H1 (cell line): ENCODE data around the gene GRIA4. TPM values are rescaled to one million over a fixed set of nuclear protein-coding genes. Genes with fewer than 3 reads are reported as not detected.

Experiments used
- CTCF ChIA-PET: fragments of 300-600 bp; sonication (Branson Sonifier 250); formaldehyde crosslinking; loops from one replicate; lab custom pipeline; 2021; ENCODE audit not compliant: partially characterized antibody; lab: Charles Lee
- POLR2A ChIA-PET: fragments of 300-600 bp; sonication (Branson Sonifier 250); formaldehyde crosslinking; loops from one replicate; lab custom pipeline; 2021; ENCODE audit warnings: inconsistent platforms; ENCODE audit not compliant: partially characterized antibody; lab: Charles Lee
- DNase-seq, 2 experiments: peaks; one replicate each; pipeline versions ENCODE4 v3.0.0 to v3.0.0-alpha.2; 2010 to 2022; ENCODE audit warnings: low spot score in 2 of 2, low read depth in 1 of 2, mixed read lengths in 1 of 2
- FAIRE-seq: peaks from 2 replicates; lab custom pipeline; 2011; peaks lifted over from hg19 to GRCh38; lab: Jason Lieb, UNC
- H2AFZ ChIP-seq: 2 replicates; pipeline ENCODE4 v1.8.1; 2012; ENCODE audit warnings: low read length, inconsistent platforms
- H2AK5ac ChIP-seq: 2 replicates; pipeline ENCODE4 v1.6.1; 2013; ENCODE audit warnings: low read depth, low read length
- H2BK120ac ChIP-seq: replicated peaks from 2 replicates; pipeline ENCODE3; 2013; ENCODE audit warnings: low read depth, low read length, inconsistent platforms
- H2BK12ac ChIP-seq: 2 replicates; pipeline ENCODE4 v1.6.1; 2013; ENCODE audit warnings: low read depth, low read length
- H2BK15ac ChIP-seq: 2 replicates; pipeline ENCODE4 v1.6.1; 2013; ENCODE audit warnings: low read length
- H2BK20ac ChIP-seq: 2 replicates; pipeline ENCODE4 v1.6.1; 2013; ENCODE audit warnings: low read length
- H2BK5ac ChIP-seq: 2 replicates; pipeline ENCODE4 v1.6.1; 2013; ENCODE audit warnings: low read depth, low read length
- H3K14ac ChIP-seq: 2 replicates; pipeline ENCODE4 v1.6.1; 2013; ENCODE audit warnings: inconsistent platforms; ENCODE audit not compliant: insufficient read length
- H3K18ac ChIP-seq: 2 replicates; pipeline ENCODE4 v1.6.1; 2013; ENCODE audit warnings: low read length; ENCODE audit errors: extremely low read depth
- H3K23ac ChIP-seq: 2 replicates; pipeline ENCODE4 v1.6.1; 2013; ENCODE audit warnings: inconsistent platforms; ENCODE audit not compliant: insufficient read length
- H3K23me2 ChIP-seq: 2 replicates; pipeline ENCODE4 v1.6.1; 2013; ENCODE audit warnings: low read depth, low read length
- H3K27ac ChIP-seq: 2 replicates; pipeline ENCODE4 v1.6.1; 2011; ENCODE audit warnings: low read depth, low read length, inconsistent platforms
- H3K27me3 ChIP-seq, 4 experiments: replicated peaks in 1 of 4; 1 replicate in 1 of 4; 2 replicates in 3 of 4; pipeline versions ENCODE4 v1.6.1 to v1.8.1; 2011 to 2013; ENCODE audit warnings: low read length in 3 of 4, mild to moderate bottlenecking in 3 of 4, inconsistent platforms in 2 of 4, mixed read lengths in 2 of 4, moderate library complexity in 1 of 4; ENCODE audit not compliant: control insufficient read depth in 3 of 4, insufficient read depth in 3 of 4; ENCODE audit errors: extremely low read depth in 1 of 4
- H3K36me3 ChIP-seq, 4 experiments: 2 replicates each; pipeline versions ENCODE4 v1.6.1 to v1.8.1; 2011 to 2013; ENCODE audit warnings: mild to moderate bottlenecking in 4 of 4, low read length in 3 of 4, moderate library complexity in 2 of 4, control low read depth in 1 of 4, inconsistent platforms in 1 of 4; ENCODE audit not compliant: insufficient read depth in 4 of 4, control insufficient read depth in 2 of 4
- H3K4ac ChIP-seq: replicated peaks from 2 replicates; pipeline ENCODE3; 2013; ENCODE audit warnings: low read length, low read depth, mixed read lengths, inconsistent platforms; ENCODE audit not compliant: insufficient read length
- H3K4me1 ChIP-seq, 4 experiments: replicated peaks in 1 of 4; 1 replicate in 1 of 4; 2 replicates in 3 of 4; pipeline versions ENCODE4 v1.6.1 to v1.8.1; 2011 to 2013; ENCODE audit warnings: low read length in 3 of 4, inconsistent platforms in 2 of 4, mixed read lengths in 1 of 4; ENCODE audit not compliant: insufficient read depth in 4 of 4, control insufficient read depth in 3 of 4
- H3K4me2 ChIP-seq, 2 experiments: 2 replicates each; pipeline versions ENCODE4 v1.6.1 to v1.8.1; 2011 to 2013; ENCODE audit warnings: low read depth in 2 of 2, low read length in 2 of 2, control low read depth in 1 of 2, inconsistent platforms in 1 of 2, mild to moderate bottlenecking in 1 of 2; ENCODE audit not compliant: insufficient read depth in 1 of 2
- H3K4me3 ChIP-seq, 4 experiments: fragments of 200-600, 300-600 bp in 1 of 4; sonication (generic), shearing (Covaris generic), sonication (Bioruptor Twin) in 1 of 4; 2 replicates each; pipeline versions ENCODE4 v1.5.1 to v1.8.1; 2011 to 2016; ENCODE audit warnings: low read length in 4 of 4, low read depth in 3 of 4, control low read depth in 2 of 4, inconsistent platforms in 2 of 4, mild to moderate bottlenecking in 2 of 4, mixed read lengths in 1 of 4, moderate library complexity in 1 of 4; ENCODE audit not compliant: insufficient read depth in 2 of 4; ENCODE audit errors: extremely low read depth in 1 of 4
- H3K56ac ChIP-seq: replicated peaks from 2 replicates; pipeline ENCODE3; 2013; ENCODE audit warnings: low read depth, mild to moderate bottlenecking, mixed read lengths, low read length, inconsistent platforms; ENCODE audit not compliant: insufficient read length
- H3K79me1 ChIP-seq: 2 replicates; pipeline ENCODE4 v1.6.1; 2013; ENCODE audit warnings: low read depth, low read length, control low read depth
- H3K79me2 ChIP-seq, 2 experiments: 2 replicates each; pipeline versions ENCODE4 v1.6.1 to v1.8.1; 2012 to 2013; ENCODE audit warnings: low read length in 2 of 2, mild to moderate bottlenecking in 2 of 2, inconsistent platforms in 1 of 2; ENCODE audit not compliant: insufficient read depth in 2 of 2, control insufficient read depth in 1 of 2
- H3K9ac ChIP-seq, 4 experiments: replicated peaks in 1 of 4; 1 replicate in 1 of 4; 2 replicates in 3 of 4; pipeline versions ENCODE4 v1.6.1 to v1.8.1; 2011 to 2013; ENCODE audit warnings: low read depth in 3 of 4, low read length in 3 of 4, control low read depth in 2 of 4, mild to moderate bottlenecking in 2 of 4, moderate library complexity in 2 of 4, inconsistent platforms in 1 of 4; ENCODE audit errors: extremely low read depth in 1 of 4
- H3K9me3 ChIP-seq, 2 experiments: 2 replicates each; pipeline versions ENCODE4 v1.6.1 to v1.8.1; 2012 to 2013; ENCODE audit warnings: mild to moderate bottlenecking in 2 of 2, moderate library complexity in 2 of 2, control low read depth in 1 of 2, inconsistent platforms in 1 of 2, low read depth in 1 of 2, low read length in 1 of 2, mixed read lengths in 1 of 2; ENCODE audit not compliant: insufficient read depth in 2 of 2
- H4K20me1 ChIP-seq, 2 experiments: replicated peaks in 1 of 2; 2 replicates each; pipeline versions ENCODE3 to v1.8.1; 2011 to 2013; ENCODE audit warnings: inconsistent platforms in 2 of 2, low read length in 2 of 2, mild to moderate bottlenecking in 1 of 2; ENCODE audit not compliant: insufficient read depth in 2 of 2, control insufficient read depth in 1 of 2
- H4K5ac ChIP-seq: 2 replicates; pipeline ENCODE4 v1.6.1; 2013; ENCODE audit warnings: low read length, low read depth, mixed read lengths, inconsistent platforms; ENCODE audit not compliant: insufficient read length
- H4K8ac ChIP-seq: 2 replicates; pipeline ENCODE4 v1.8.0; 2013; ENCODE audit warnings: mild to moderate bottlenecking, moderate library complexity, low read length, inconsistent platforms; ENCODE audit not compliant: insufficient read depth; ENCODE audit errors: extremely low read depth
- H4K91ac ChIP-seq: replicated peaks from 2 replicates; pipeline ENCODE3; 2013; ENCODE audit warnings: low read length, mixed read lengths, inconsistent platforms; ENCODE audit not compliant: insufficient read length
- RNF2 ChIP-seq: fragments of 200-900, 300-1000 bp; sonication (generic); IDR thresholded peaks from 2 replicates; pipeline ENCODE4 v1.7.1; 2016; ENCODE audit warnings: borderline replicate concordance, low read depth, mild to moderate bottlenecking, antibody characterized with exemption, low read length; ENCODE audit not compliant: poor library complexity, severe bottlenecking; ENCODE audit errors: missing control alignments
- WGBS, 2 experiments: shearing (Covaris generic) in 1 of 2; methylation state at CpG; one replicate each; pipeline versions ENCODE4 v1.1.6 to v1.1.7; 2013 to 2015; ENCODE audit warnings: low lambda C conversion rate in 2 of 2, mixed read lengths in 2 of 2, inconsistent platforms in 1 of 2, low coverage in 1 of 2, missing lambda C conversion rate in 1 of 2; ENCODE audit not compliant: insufficient replicate concordance in 2 of 2, insufficient coverage in 1 of 2, insufficient read length in 1 of 2; ENCODE audit errors: extremely low coverage in 1 of 2, missing lambda C conversion rate in 1 of 2; 5-methylcytosine and 5-hydroxymethylcytosine counted together
- polyA plus RNA-seq, 7 experiments: library from polyadenylated mRNA; depleted of rRNA in 3 of 7; stranded (reverse) in 5 of 7; unstranded in 2 of 7; fragments of >200 nt in 5 of 7; fragments of 200-250 nt in 2 of 7; gene quantifications; 1 replicate in 5 of 7; 2 replicates in 1 of 7; 4 replicates in 1 of 7; pipeline versions ENCODE4 v1.2.1 to v1.2.3, GENCODE V29; 2011 to 2013; ENCODE audit warnings: missing spikeins in 2 of 7, mixed read lengths in 2 of 7
- total RNA-seq: library from RNA; stranded (reverse); fragmentation: NEBNext Ultra II Directional; extraction: Animal tissue kit (Norgen Biotek cat#: 25700); gene quantifications from 2 replicates; pipeline ENCODE4 v1.2.1, GENCODE V29; 2021

Gene GRIA4
- total and polyA plus RNA-seq, 2 of the 8 experiments (the other 6 are each of a cell fraction or from before 2014, with no cell fraction given), result 12.5 to 21.8 TPM

DNA sequence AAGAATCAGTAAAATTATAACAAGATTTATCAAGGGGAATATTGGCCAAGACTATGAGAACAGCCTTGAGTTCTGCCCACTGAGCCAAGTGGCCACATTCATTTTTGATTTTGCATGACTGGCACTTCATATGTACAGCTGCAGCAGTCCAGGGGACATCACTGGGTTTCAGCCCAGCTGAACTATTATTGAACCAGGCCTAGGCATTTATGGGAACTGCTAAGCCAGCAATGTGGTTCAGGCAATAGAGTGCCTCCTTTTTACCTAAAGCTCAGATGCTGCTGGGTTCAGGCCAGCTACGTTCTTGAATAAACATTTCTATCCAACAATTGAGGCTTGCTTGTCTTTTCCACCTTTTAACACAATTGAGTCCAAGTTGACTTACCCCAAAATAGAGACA lies 215.3 kb downstream of the GRIA4 start:
- no peak overlapping the region for H2BK12ac ChIP-seq
- no peak overlapping the region for H3K18ac ChIP-seq
- H2AFZ ChIP-seq, result no peak overlapping the region
- H3K9ac ChIP-seq, result no peak overlapping the region
- no peak overlapping the region for H2BK15ac ChIP-seq
- FAIRE-seq (no peak), DNase-seq (no peak)
- H4K8ac ChIP-seq, result no peak overlapping the region
- H3K79me2 ChIP-seq, result no peaks in the 10 kb centered on the region
- H3K14ac ChIP-seq, result no peak overlapping the region
- H3K27ac ChIP-seq, result no peak overlapping the region
- no peak overlapping the region for H3K4ac ChIP-seq
- H2BK120ac ChIP-seq, result no peak overlapping the region
- no peak overlapping the region for H4K91ac ChIP-seq
- H3K23me2 ChIP-seq, result no peaks in the 10 kb centered on the region
- H3K9me3 ChIP-seq, result no peaks in the 10 kb centered on the region
- no peaks in the 10 kb centered on the region for H4K20me1 ChIP-seq
- H3K4me3 ChIP-seq, result no peak overlapping the region
- no peak overlapping the region for H2BK20ac ChIP-seq
- H3K56ac ChIP-seq, result no peak overlapping the region
- H3K23ac ChIP-seq, result no peak overlapping the region
- no peak overlapping the region for H4K5ac ChIP-seq
- no peak overlapping the region for H3K4me2 ChIP-seq
- TF ChIP-seq RNF2, result no peak
- no peak overlapping the region for H2BK5ac ChIP-seq
- WGBS, 2 experiments, result 79% methylated on average over 1 of the region's 1 CpG; no CpG with 5 or more reads in 1 of the 2 experiments
- H2AK5ac ChIP-seq, result no peak overlapping the region
- no peaks in the 10 kb centered on the region for H3K27me3 ChIP-seq
- ChIA-PET CTCF (no interaction called here), POLR2A (interaction anchor here (1.1 kb wide), 1 partner anchor 11 kb away, joined by 3 read pairs; no protein-coding TSS in a partner anchor)
- H3K4me1 ChIP-seq, result peaks cover 0 to 6% (median 1%) of the 10 kb centered on the region in 4 experiments; a peak in 3 of 7 replicates
- no peaks in the 10 kb centered on the region for H3K79me1 ChIP-seq
- H3K36me3 ChIP-seq, result no peaks in the 10 kb centered on the region
